PFSK-1 (cell line): Measurements from ENCODE around the gene TNS4.

Source experiments
- POLR2AphosphoS5 ChIP-seq: IDR thresholded peaks from 2 replicates; pipeline ENCODE4 v1.6.1; 2012; ENCODE audit warnings: low read depth, mild to moderate bottlenecking, control low read depth, low read length, moderate library complexity
- REST ChIP-seq, 2 experiments: IDR thresholded peaks; 2 replicates each; pipeline versions ENCODE4 v1.6.1 to v1.8.0; 2011 to 2012; ENCODE audit warnings: low read depth in 2 of 2, low read length in 2 of 2, control low read depth in 1 of 2, inconsistent platforms in 1 of 2, mild to moderate bottlenecking in 1 of 2, moderate library complexity in 1 of 2; ENCODE audit not compliant: insufficient read depth in 1 of 2
- SIN3A ChIP-seq: IDR thresholded peaks from 2 replicates; pipeline ENCODE4 v1.6.1; 2012; ENCODE audit warnings: mild to moderate bottlenecking, low read length, moderate library complexity, borderline replicate concordance; ENCODE audit not compliant: insufficient read depth
- TAF1 ChIP-seq: IDR thresholded peaks from 2 replicates; pipeline ENCODE4 v1.6.1; 2012; ENCODE audit warnings: low read length, control low read depth, borderline replicate concordance; ENCODE audit not compliant: insufficient read depth

- TF ChIP-seq TAF1 (no peak), POLR2AphosphoS5 (no peak), REST (IDR thresholded peaks at IDR 0.05; ENCODE audit: insufficient read depth in 1 of 2, low read depth in 2 of 2, low read length in 2 of 2) (no peak), SIN3A (no peak)
These were observed 8.4 kb upstream of the TNS4 start for GRCh38 chr17:40509626-40510327.
